ENCODE measurements around the gene STMN1. TPM values are rescaled to one million over a fixed set of nuclear protein-coding genes. Genes with fewer than 3 reads are reported as not detected.

STMN1 gene
- total and polyA plus RNA-seq, 7 experiments from 2014 or later, result 29.3 to 347 (median 85.2) TPM

GRCh38 chr1:25907601-25908000 lies 1.4 kb upstream of the STMN1 start:
- Mint-ChIP-seq H3K36me3 (peaks cover 0 to 11% (median 0%) of the 10 kb centered on the region in 5 donors), H3K9me3 (no peaks in the 10 kb centered on the region), H3K4me1 (peaks cover 11 to 30% (median 22%) of the 10 kb centered on the region in 7 donors), H3K4me3 (peak overlapping the region; percentile 28 to 98 (median 90)), H3K27ac (peak overlapping the region; percentile 39 to 97 (median 91)), H3K27me3 (peaks cover 0 to 40% (median 0%) of the 10 kb centered on the region in 5 donors)
- ChIA-PET POLR2A (interaction anchor here (1.2 to 13.6 kb wide), 5 partner anchors 9 to 91 kb away, joined by 3 to 226 read pairs (median 14); partner anchors contain the start of gene PAFAH2), CTCF (interaction anchor here (0.8 to 5.2 kb wide), 2 partner anchors 12 to 84 kb away, joined by 3 to 43 read pairs; no protein-coding TSS in a partner anchor)
- intact Hi-C loops (cut with micrococcal nuclease), result loop anchor here (5.0 kb wide), 4 partner anchors 205 to 565 kb away; partner anchors contain the start of genes DHDDS (in 1 of the 2), HMGN2 (in 1 of the 2) and PDIK1L (in 1 of the 2)
- no peaks in the 10 kb centered on the region for H3K9me3 ChIP-seq (ENCODE audit: control insufficient read depth in 2 of 3, low read length in 3 of 3)
- peak overlapping the region; percentile 79 for H3K27ac ChIP-seq (ENCODE audit: low read depth, low read length)
- no peaks in the 10 kb centered on the region for H3K27me3 ChIP-seq (ENCODE audit: control insufficient read depth in 2 of 2, insufficient read depth in 2 of 2, low read length in 2 of 2)
- H3K4me3 ChIP-seq (ENCODE audit: low read length), result no peak overlapping the region
- ATAC-seq (no peak), DNase-seq (no peak)
- H3K36me3 ChIP-seq (ENCODE audit: control insufficient read depth in 2 of 3, insufficient read depth in 3 of 3, low read length in 3 of 3), result peaks cover 0 to 2% (median 0%) of the 10 kb centered on the region in 3 experiments
- H3K4me1 ChIP-seq (ENCODE audit: control insufficient read depth in 2 of 2, insufficient read depth in 2 of 2, low read length in 2 of 2), result peaks cover 8 to 11% of the 10 kb centered on the region in 2 donors

GRCh38 chr1:25906644-25907300 lies 553 bp upstream of the STMN1 start:
- Mint-ChIP-seq H3K9me3 (no peaks in the 10 kb centered on the region), H3K27ac (peak overlapping the region; percentile 65 to 97 (median 91)), H3K4me3 (peak overlapping the region; percentile 86 to 98 (median 90)), H3K4me1 (peaks cover 11 to 31% (median 22%) of the 10 kb centered on the region in 7 donors), H3K27me3 (peaks cover 0 to 34% (median 0%) of the 10 kb centered on the region in 5 donors), H3K36me3 (peaks cover 0 to 14% (median 0%) of the 10 kb centered on the region in 5 donors)
- DNase-seq (peak in 8 of 9 donors; percentile 37 to 68 (median 50)), ATAC-seq (peak; percentile 25)
- H3K36me3 ChIP-seq (ENCODE audit: control insufficient read depth in 2 of 3, insufficient read depth in 3 of 3, low read length in 3 of 3), result peaks cover 0 to 6% (median 0%) of the 10 kb centered on the region in 3 experiments
- ChIA-PET POLR2A (interaction anchor here (1.2 to 13.6 kb wide), 6 partner anchors 10 to 92 kb away, joined by 3 to 226 read pairs (median 22); partner anchors contain the start of gene PAFAH2), CTCF (interaction anchor here (0.9 to 17.1 kb wide), 3 partner anchors 11 to 92 kb away, joined by 3 to 361 read pairs (median 43); partner anchors contain the start of gene PAFAH2)
- intact Hi-C loops (cut with micrococcal nuclease), result loop anchor here (1.0 to 5.0 kb wide), 8 partner anchors 16 to 567 kb away; partner anchors contain the start of genes AUNIP (in 1 of the 2), DHDDS (in 1 of the 2), HMGN2 (in 1 of the 2) and PDIK1L (in 1 of the 2)
- peak overlapping the region; percentile 79 for H3K27ac ChIP-seq (ENCODE audit: low read depth, low read length)
- peaks cover 8 to 11% of the 10 kb centered on the region in 2 donors for H3K4me1 ChIP-seq (ENCODE audit: control insufficient read depth in 2 of 2, insufficient read depth in 2 of 2, low read length in 2 of 2)
- H3K9me3 ChIP-seq (ENCODE audit: control insufficient read depth in 2 of 3, low read length in 3 of 3), result no peaks in the 10 kb centered on the region
- peak overlapping the region; percentile 77 for H3K4me3 ChIP-seq (ENCODE audit: low read length)
- H3K27me3 ChIP-seq (ENCODE audit: control insufficient read depth in 2 of 2, insufficient read depth in 2 of 2, low read length in 2 of 2), result no peaks in the 10 kb centered on the region

- DNase-seq (peak; percentile 66 to 92 (median 79)), ATAC-seq (peak; percentile 84)
- Mint-ChIP-seq H3K27me3 (peaks cover 0 to 27% (median 0%) of the 10 kb centered on the region in 5 donors), H3K9me3 (no peaks in the 10 kb centered on the region), H3K4me3 (peak overlapping the region; percentile 88 to 98 (median 93)), H3K4me1 (peaks cover 11 to 43% (median 22%) of the 10 kb centered on the region in 7 donors), H3K36me3 (peaks cover 0 to 27% (median 12%) of the 10 kb centered on the region in 5 donors), H3K27ac (peak overlapping the region; percentile 86 to 97 (median 94))
- Histone ChIP-seq H3K27me3 (ENCODE audit: control insufficient read depth in 2 of 2, insufficient read depth in 2 of 2, low read length in 2 of 2) (no peaks in the 10 kb centered on the region), H3K9me3 (ENCODE audit: control insufficient read depth in 2 of 3, low read length in 3 of 3) (no peaks in the 10 kb centered on the region), H3K27ac (ENCODE audit: low read depth, low read length) (peak overlapping the region; percentile 79), H3K4me3 (ENCODE audit: low read length) (peak overlapping the region; percentile 77), H3K36me3 (ENCODE audit: control insufficient read depth in 2 of 3, insufficient read depth in 3 of 3, low read length in 3 of 3) (peaks cover 0 to 22% (median 9%) of the 10 kb centered on the region in 3 experiments), H3K4me1 (ENCODE audit: control insufficient read depth in 2 of 2, insufficient read depth in 2 of 2, low read length in 2 of 2) (peaks cover 8 to 11% of the 10 kb centered on the region in 2 donors)
- ChIA-PET POLR2A (interaction anchor here (0.7 to 13.6 kb wide), 10 partner anchors 9 to 1918 kb away, joined by 3 to 226 read pairs (median 9); partner anchors contain the start of gene PAFAH2), CTCF (interaction anchor here (0.6 to 17.1 kb wide), 6 partner anchors 10 to 96 kb away, joined by 3 to 361 read pairs (median 6); partner anchors contain the start of gene PAFAH2)
- intact Hi-C loops (cut with micrococcal nuclease), result loop anchor here (1.0 to 5.0 kb wide), 11 partner anchors 10 to 567 kb away; partner anchors contain the start of genes PAFAH2 (in 2 of the 2), AUNIP (in 1 of the 2), DHDDS (in 1 of the 2) and HMGN2 (in 1 of the 2)
Measured at GRCh38 chr1:25904943-25905679, 1.1 kb downstream of the STMN1 start.

GRCh38 chr1:25903986-25904385 lies 2.2 kb downstream of the STMN1 start:
- Histone ChIP-seq H3K27ac (ENCODE audit: low read depth, low read length) (no peak overlapping the region), H3K36me3 (ENCODE audit: control insufficient read depth in 2 of 3, insufficient read depth in 3 of 3, low read length in 3 of 3) (peaks cover 0 to 25% (median 9%) of the 10 kb centered on the region in 3 experiments), H3K4me3 (ENCODE audit: low read length) (no peak overlapping the region), H3K9me3 (ENCODE audit: control insufficient read depth in 2 of 3, low read length in 3 of 3) (no peaks in the 10 kb centered on the region), H3K27me3 (ENCODE audit: control insufficient read depth in 2 of 2, insufficient read depth in 2 of 2, low read length in 2 of 2) (no peaks in the 10 kb centered on the region), H3K4me1 (ENCODE audit: control insufficient read depth in 2 of 2, insufficient read depth in 2 of 2, low read length in 2 of 2) (peaks cover 8 to 11% of the 10 kb centered on the region in 2 donors)
- ATAC-seq (no peak), DNase-seq (no peak)
- H3K36me3 Mint-ChIP-seq, result peaks cover 0 to 31% (median 12%) of the 10 kb centered on the region in 5 donors
- no peaks in the 10 kb centered on the region for H3K9me3 Mint-ChIP-seq
- H3K4me1 Mint-ChIP-seq, result peaks cover 11 to 49% (median 22%) of the 10 kb centered on the region in 7 donors
- peaks cover 0 to 26% (median 0%) of the 10 kb centered on the region in 5 donors for H3K27me3 Mint-ChIP-seq
- H3K4me3 Mint-ChIP-seq, result peak overlapping the region in 9 of 10 donors; percentile 12 to 98 (median 93)
- intact Hi-C loops (cut with micrococcal nuclease), result loop anchor here in 1 of 2 donors (2.0 kb wide), 1 partner anchor 19 kb away; no protein-coding TSS in a partner anchor
- ChIA-PET POLR2A (interaction anchor here (1.2 to 13.6 kb wide), 8 partner anchors 8 to 94 kb away, joined by 3 to 226 read pairs (median 21); partner anchors contain the start of gene PAFAH2), CTCF (interaction anchor here (2.2 to 17.1 kb wide), 3 partner anchors 8 to 95 kb away, joined by 8 to 361 read pairs (median 43); partner anchors contain the start of gene PAFAH2)
- peak overlapping the region in 5 of 9 donors; percentile 86 to 97 (median 94) for H3K27ac Mint-ChIP-seq

GRCh38 chr1:25902462-25902861 lies 3.8 kb downstream of the STMN1 start:
- ATAC-seq, result no peak
- H3K27ac Mint-ChIP-seq, result peak overlapping the region in 1 of 9 donors; percentile 49
- Histone ChIP-seq H3K4me1 (ENCODE audit: control insufficient read depth in 2 of 2, insufficient read depth in 2 of 2, low read length in 2 of 2) (peaks cover 8 to 11% of the 10 kb centered on the region in 2 donors), H3K27me3 (ENCODE audit: control insufficient read depth in 2 of 2, insufficient read depth in 2 of 2, low read length in 2 of 2) (no peaks in the 10 kb centered on the region), H3K27ac (ENCODE audit: low read depth, low read length) (no peak overlapping the region), H3K4me3 (ENCODE audit: low read length) (no peak overlapping the region), H3K36me3 (ENCODE audit: control insufficient read depth in 2 of 3, insufficient read depth in 3 of 3, low read length in 3 of 3) (peaks cover 0 to 34% (median 9%) of the 10 kb centered on the region in 3 experiments), H3K9me3 (ENCODE audit: control insufficient read depth in 2 of 3, low read length in 3 of 3) (no peaks in the 10 kb centered on the region)
- peaks cover 11 to 52% (median 21%) of the 10 kb centered on the region in 7 donors for H3K4me1 Mint-ChIP-seq
- no peaks in the 10 kb centered on the region for H3K9me3 Mint-ChIP-seq
- peak overlapping the region in 1 of 10 donors; percentile 13 for H3K4me3 Mint-ChIP-seq
- DNase-seq, result no peak
- H3K36me3 Mint-ChIP-seq, result peaks cover 0 to 33% (median 12%) of the 10 kb centered on the region in 5 donors
- peaks cover 0 to 13% (median 0%) of the 10 kb centered on the region in 5 donors for H3K27me3 Mint-ChIP-seq
- ChIA-PET POLR2A (interaction anchor here (0.6 to 13.6 kb wide), 7 partner anchors 15 to 136 kb away, joined by 3 to 226 read pairs (median 3); partner anchors contain the start of gene PAFAH2), CTCF (interaction anchor here (17.1 kb wide), 1 partner anchor 97 kb away, joined by 361 read pairs; the partner anchor contains the start of gene PAFAH2)
- intact Hi-C loops (cut with micrococcal nuclease), result no loop called here

All from naive thymus-derived CD4-positive, alpha-beta T cell (primary cell).